WERI-Rb-1 (cell line): ENCODE results near the gene EHD2.

Experiments used
- DNase-seq: peaks from one replicate; pipeline ENCODE4 v3.0.0-alpha.2; 2020
- H3K27ac ChIP-seq: fragments of 250-450 bp; sonication (Bioruptor Pico); 2 replicates; pipeline ENCODE4 v1.5.1; 2020; ENCODE audit warnings: mild to moderate bottlenecking, moderate library complexity
- H3K27me3 ChIP-seq: fragments of 250-450 bp; sonication (Bioruptor Pico); 2 replicates; pipeline ENCODE4 v1.5.1; 2021; ENCODE audit warnings: mild to moderate bottlenecking, low read depth, moderate library complexity; ENCODE audit not compliant: insufficient read depth, severe bottlenecking
- H3K36me3 ChIP-seq: fragments of 250-450 bp; sonication (Bioruptor Pico); 2 replicates; pipeline ENCODE4 v1.5.1; 2020; ENCODE audit warnings: mild to moderate bottlenecking, moderate library complexity
- H3K4me3 ChIP-seq: 2 replicates; pipeline ENCODE4 v1.5.1; 2011; ENCODE audit warnings: low read depth, mild to moderate bottlenecking, control low read depth, low read length
- H3K9me3 ChIP-seq: fragments of 250-450 bp; sonication (Bioruptor Pico); 2 replicates; pipeline ENCODE4 v1.5.1; 2021; ENCODE audit warnings: mild to moderate bottlenecking, moderate library complexity; ENCODE audit not compliant: severe bottlenecking
- CTCF ChIP-seq: IDR thresholded peaks from 2 replicates; pipeline ENCODE4 v1.5.1; 2011; ENCODE audit warnings: low read depth, mild to moderate bottlenecking, control low read depth, inconsistent platforms, low read length

EHD2 gene

GRCh38 chr19:47756953-47757608 lies 43.9 kb downstream of the EHD2 start:
- TF ChIP-seq CTCF: no peak
- Histone ChIP-seq H3K36me3 (peaks cover 63% of the 10 kb centered on the region), H3K27me3 (no peaks in the 10 kb centered on the region), H3K9me3 (no peaks in the 10 kb centered on the region), H3K27ac (no peak overlapping the region), H3K4me3 (no peak overlapping the region)
- DNase-seq: no peak

- TF ChIP-seq CTCF: no peak
- Histone ChIP-seq H3K9me3 (no peaks in the 10 kb centered on the region), H3K4me3 (no peak overlapping the region), H3K36me3 (peaks cover 55% of the 10 kb centered on the region), H3K27ac (no peak overlapping the region), H3K27me3 (no peaks in the 10 kb centered on the region)
- no peak for DNase-seq
Observed at GRCh38 chr19:47757617-47758442, 44.6 kb downstream of the EHD2 start.

- DNase-seq: no peak
- Histone ChIP-seq H3K9me3 (no peaks in the 10 kb centered on the region), H3K4me3 (no peak overlapping the region), H3K36me3 (peaks cover 51% of the 10 kb centered on the region), H3K27me3 (no peaks in the 10 kb centered on the region), H3K27ac (no peak overlapping the region)
- TF ChIP-seq CTCF: no peak
Observed at GRCh38 chr19:47758443-47758804, 45.2 kb downstream of the EHD2 start.

- Histone ChIP-seq H3K36me3 (peaks cover 36% of the 10 kb centered on the region), H3K4me3 (no peak overlapping the region), H3K27ac (no peak overlapping the region), H3K27me3 (no peaks in the 10 kb centered on the region), H3K9me3 (no peaks in the 10 kb centered on the region)
- TF ChIP-seq CTCF: no peak
- no peak for DNase-seq
Observed at GRCh38 chr19:47760632-47760999, 47.4 kb downstream of the EHD2 start.

- H3K27ac ChIP-seq: no peak overlapping the region
- no peaks in the 10 kb centered on the region for H3K9me3 ChIP-seq
- TF ChIP-seq CTCF: no peak
- H3K36me3 ChIP-seq: peaks cover 26% of the 10 kb centered on the region
- H3K4me3 ChIP-seq: no peak overlapping the region
- no peak for DNase-seq
- H3K27me3 ChIP-seq: no peaks in the 10 kb centered on the region
Observed at GRCh38 chr19:47761566-47761965, 48.3 kb downstream of the EHD2 start.
